ENCODE measurements around the gene ZBTB8A.

Gene ZBTB8A

DNA sequence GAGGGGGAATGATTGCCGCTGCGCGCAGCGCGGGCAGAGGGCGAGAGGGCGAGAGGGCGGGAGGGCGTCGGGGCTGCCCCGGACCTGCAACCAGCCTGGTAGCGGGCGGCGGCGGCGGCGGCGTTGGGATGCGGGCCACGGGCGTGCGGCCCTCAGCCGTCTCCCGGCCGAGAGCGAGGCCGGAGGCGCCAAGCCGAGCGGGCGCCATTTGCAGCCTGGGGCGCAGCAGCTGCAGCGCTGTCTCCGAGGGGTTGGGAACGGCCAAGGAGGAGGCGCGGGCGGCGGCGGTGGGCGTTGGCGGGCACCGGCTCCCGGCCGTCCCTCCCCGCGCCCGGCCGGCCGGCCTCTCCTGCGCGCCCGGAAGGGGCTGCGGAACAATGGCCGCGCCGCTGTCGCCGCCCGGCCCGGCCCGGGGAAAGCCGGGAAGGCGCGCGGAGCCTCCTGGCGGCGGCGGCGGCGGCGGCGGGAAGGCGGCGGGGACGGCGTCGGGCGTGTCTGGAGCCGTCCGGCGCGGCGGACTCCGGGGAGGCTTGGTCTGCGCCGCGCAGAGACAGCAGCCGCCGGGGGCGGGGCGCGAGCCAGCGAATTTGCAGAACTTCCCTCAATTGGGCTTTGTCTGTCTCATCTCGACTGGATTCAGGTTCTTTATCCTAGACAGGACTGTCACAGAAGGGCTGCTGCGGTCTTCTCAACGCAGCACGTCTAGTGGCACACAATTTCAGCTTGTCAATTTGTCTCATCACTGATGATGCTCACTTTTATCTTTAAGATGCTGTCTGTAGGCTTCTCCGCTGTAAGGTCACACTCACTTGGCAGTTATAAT, 38.6 kb upstream of the ZBTB8A start:
- DNase-seq (ENCODE audit: insufficient read length, low spot score), result peak; percentile 63
- FAIRE-seq, result no peak

DNA sequence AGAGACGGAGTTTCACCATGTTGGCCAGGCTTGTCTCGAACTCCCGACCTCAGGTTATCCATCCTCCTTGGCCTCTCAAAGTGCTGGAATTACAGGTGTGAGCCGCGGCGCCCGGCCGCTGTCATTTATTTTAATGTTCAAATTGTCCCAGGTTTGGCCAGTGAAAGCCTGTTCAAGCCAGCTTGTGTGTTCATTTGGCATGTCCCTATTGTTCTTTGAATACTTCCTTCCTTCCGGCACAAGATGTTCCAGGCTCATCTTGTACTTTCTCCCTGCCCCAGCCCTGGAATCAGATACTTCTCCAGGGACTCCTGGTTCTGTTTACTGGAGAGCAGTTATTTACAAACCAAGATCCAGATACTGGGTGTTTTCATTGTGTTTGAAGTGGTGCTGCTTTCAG, 37.4 kb upstream of the ZBTB8A start:
- TF ChIP-seq, protein P1, sequence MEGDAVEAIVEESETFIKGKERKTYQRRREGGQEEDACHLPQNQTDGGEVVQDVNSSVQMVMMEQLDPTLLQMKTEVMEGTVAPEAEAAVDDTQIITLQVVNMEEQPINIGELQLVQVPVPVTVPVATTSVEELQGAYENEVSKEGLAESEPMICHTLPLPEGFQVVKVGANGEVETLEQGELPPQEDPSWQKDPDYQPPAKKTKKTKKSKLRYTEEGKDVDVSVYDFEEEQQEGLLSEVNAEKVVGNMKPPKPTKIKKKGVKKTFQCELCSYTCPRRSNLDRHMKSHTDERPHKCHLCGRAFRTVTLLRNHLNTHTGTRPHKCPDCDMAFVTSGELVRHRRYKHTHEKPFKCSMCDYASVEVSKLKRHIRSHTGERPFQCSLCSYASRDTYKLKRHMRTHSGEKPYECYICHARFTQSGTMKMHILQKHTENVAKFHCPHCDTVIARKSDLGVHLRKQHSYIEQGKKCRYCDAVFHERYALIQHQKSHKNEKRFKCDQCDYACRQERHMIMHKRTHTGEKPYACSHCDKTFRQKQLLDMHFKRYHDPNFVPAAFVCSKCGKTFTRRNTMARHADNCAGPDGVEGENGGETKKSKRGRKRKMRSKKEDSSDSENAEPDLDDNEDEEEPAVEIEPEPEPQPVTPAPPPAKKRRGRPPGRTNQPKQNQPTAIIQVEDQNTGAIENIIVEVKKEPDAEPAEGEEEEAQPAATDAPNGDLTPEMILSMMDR (IDR thresholded peaks at IDR 0.05; ENCODE audit: insufficient read depth, missing control alignments), result no peak
- FAIRE-seq, result no peak
- no peak for DNase-seq (ENCODE audit: insufficient read length, low spot score)

More for the DNA sequence above, 38.6 kb upstream of the ZBTB8A start:
- TF ChIP-seq, protein P1 (IDR thresholded peaks at IDR 0.05; ENCODE audit: insufficient read depth, missing control alignments), result no peak

DNA sequence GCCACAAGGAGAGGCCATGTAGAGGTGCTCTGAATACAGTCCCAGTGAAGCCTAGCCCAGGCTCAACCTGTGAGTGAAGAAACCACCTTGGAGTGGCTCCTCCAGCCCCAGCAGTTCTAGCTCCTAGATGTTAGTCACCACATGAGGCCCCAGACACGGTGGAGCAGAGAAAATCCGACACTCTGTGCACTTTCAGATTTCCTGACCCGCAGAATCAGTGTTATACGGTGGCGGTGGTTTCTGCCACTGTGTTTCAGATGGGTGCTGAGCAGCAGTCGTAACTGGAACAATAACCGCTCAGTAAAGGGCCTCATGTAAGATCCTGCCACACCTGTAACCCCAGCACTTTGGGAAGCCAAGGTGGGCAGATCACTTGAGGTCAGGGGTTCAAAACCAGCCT, 36.1 kb upstream of the ZBTB8A start:
- TF ChIP-seq, protein P1 (IDR thresholded peaks at IDR 0.05; ENCODE audit: insufficient read depth, missing control alignments), result no peak
- FAIRE-seq (no peak), DNase-seq (ENCODE audit: insufficient read length, low spot score) (no peak)

DNA sequence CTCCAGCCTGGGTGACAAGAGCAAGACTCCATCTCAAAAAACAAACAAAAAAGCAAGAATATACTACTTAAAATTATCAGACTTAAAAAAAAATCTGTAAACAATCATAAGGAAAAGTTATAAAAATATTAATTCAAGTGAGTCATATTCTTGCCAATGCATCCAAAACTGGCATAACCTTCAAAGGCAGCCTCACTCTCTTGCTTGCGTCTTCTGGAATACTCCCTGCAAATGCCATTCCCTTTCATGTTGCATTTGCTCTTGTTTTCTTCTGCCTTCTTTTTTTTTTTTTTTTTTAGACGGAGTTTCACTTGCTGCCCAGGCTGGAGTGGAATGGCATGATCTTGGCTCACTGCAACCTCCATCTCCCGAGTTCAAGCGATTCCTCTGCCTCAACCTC, 32.2 kb upstream of the ZBTB8A start:
- DNase-seq (ENCODE audit: insufficient read length, low spot score), result no peak
- no peak for FAIRE-seq
- TF ChIP-seq, protein P1 (IDR thresholded peaks at IDR 0.05; ENCODE audit: insufficient read depth, missing control alignments), result no peak

DNA sequence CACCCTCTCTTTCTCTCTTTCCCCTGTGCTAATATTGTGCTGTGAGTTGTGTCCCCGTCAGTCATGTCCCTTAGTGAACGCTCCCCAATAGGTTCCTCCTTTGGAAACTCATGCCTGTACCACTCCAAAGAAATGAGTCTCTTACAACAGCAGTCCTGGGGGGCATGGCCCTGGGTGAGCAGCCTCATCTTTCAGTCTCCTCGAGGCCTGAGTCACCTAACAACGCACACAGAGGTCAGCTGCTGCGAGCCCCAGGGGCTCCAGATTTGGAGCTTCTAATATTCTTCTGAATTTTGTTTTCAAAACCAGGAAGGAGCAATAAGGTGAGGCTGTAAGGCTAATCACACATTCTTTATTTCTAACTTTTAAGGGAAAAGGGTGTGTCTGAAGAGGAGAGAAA, 30.5 kb upstream of the ZBTB8A start:
- DNase-seq (ENCODE audit: insufficient read length, low spot score), result no peak
- TF ChIP-seq, protein P1 (IDR thresholded peaks at IDR 0.05; ENCODE audit: insufficient read depth, missing control alignments), result no peak
- FAIRE-seq, result no peak

DNA sequence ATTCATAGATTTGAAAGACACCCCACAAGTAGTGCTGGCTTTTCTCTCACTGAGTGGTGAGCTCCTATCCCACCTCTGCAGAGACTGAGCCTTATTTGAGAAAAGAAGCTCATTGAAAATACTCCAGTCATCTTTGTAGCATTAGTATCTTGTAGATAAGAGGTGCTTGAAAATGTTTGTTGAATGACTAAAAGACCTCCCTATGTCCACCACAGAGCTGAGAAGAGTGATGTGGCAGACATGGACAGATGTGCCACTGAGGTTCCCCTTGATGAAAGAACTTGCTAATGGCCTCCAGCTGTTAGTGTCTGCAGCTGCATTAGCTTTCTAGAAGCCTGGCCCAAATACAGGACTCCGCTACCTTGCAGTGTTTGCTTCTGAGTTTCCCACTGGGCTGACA, 29.3 kb upstream of the ZBTB8A start:
- no peak for FAIRE-seq
- TF ChIP-seq, protein P1 (IDR thresholded peaks at IDR 0.05; ENCODE audit: insufficient read depth, missing control alignments), result no peak

DNA sequence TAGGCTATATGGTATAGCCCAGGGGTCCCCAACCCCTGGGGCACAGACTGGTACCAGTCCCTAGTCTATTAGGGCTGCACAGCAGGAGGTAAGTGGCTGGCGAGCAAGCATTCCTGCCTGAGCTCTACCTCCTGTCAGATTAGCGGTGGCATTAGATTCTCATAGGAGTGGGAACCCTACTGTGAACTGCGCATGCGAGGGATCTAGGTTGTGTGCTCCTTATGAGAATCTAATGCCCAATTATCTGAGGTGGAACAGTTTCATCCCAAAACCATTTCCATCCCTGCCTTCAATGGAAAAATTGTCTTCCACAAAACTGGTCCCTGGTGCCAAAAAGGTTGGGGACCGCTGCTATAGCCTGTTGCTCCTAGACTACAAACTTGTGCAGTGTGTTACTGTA, 22.8 kb upstream of the ZBTB8A start:
- TF ChIP-seq, protein P1 (IDR thresholded peaks at IDR 0.05; ENCODE audit: insufficient read depth, missing control alignments), result no peak

More for the DNA sequence above, 29.3 kb upstream of the ZBTB8A start:
- no peak for DNase-seq (ENCODE audit: insufficient read length, low spot score)

More for the DNA sequence above, 22.8 kb upstream of the ZBTB8A start:
- DNase-seq (ENCODE audit: insufficient read length, low spot score) (no peak), FAIRE-seq (no peak)

Data from D721Med (cell line).